ENCODE data around the gene PCNX1.

Gene PCNX1

DNA sequence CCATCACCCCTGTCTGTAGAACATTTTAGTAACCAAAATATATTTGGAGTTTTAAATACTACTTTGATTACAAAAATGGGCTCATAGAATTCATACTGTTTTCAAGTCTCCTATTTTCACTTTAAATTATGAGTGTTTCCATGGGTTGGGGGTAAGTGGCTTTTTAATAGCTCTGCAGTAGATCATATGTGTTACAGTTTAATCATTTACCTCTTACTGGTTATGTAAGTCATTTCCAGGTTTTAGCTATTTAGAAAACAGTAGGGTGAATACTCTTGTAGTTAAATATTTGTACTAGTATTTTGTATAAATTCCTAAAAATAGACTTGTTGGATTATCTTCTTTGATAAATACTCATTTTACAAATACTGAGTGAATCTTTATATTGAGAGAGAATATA lies 8.2 kb downstream of the PCNX1 start:
- H3K27me3 ChIP-seq (ENCODE audit: control insufficient read depth in 5 of 5, insufficient read depth in 4 of 5, low read length in 5 of 5): no peaks in the 10 kb centered on the region
- peaks cover 4 to 43% (median 34%) of the 10 kb centered on the region in 5 donors for H3K4me1 ChIP-seq (ENCODE audit: control insufficient read depth in 5 of 5, insufficient read depth in 5 of 5, low read length in 5 of 5)
- H3K27ac ChIP-seq (ENCODE audit: low read depth, low read length): no peak overlapping the region
- H3K9me3 ChIP-seq (ENCODE audit: control insufficient read depth in 5 of 5, low read length in 5 of 5): no peaks in the 10 kb centered on the region
- no peak overlapping the region for H3K9ac ChIP-seq (ENCODE audit: low read length in 5 of 5)
- H3K36me3 ChIP-seq (ENCODE audit: control insufficient read depth in 5 of 5, insufficient read depth in 5 of 5, low read length in 5 of 5): no peaks in the 10 kb centered on the region
- H3K4me3 ChIP-seq (ENCODE audit: low read depth in 1 of 5, low read length in 5 of 5): no peak overlapping the region

DNA sequence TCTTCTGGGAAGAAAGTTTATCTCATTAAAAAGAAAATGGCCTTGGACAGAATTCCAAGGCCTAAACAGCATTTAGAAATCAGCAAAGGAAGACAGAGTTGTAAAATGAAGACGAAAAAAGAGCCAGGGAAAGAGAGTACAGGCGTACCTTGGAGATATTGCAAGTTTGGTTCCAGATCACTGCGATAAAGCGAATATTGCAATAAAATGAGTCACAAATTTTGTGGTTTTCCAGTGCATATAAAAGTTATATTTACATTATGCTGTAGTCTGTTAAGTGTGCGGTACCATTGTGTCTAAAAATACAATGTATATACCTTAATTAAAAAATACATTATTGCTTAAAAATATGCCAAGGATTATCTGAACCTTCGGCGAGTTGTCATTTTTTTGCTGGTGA lies 9.0 kb downstream of the PCNX1 start:
- H3K27ac ChIP-seq (ENCODE audit: low read depth, low read length): no peak overlapping the region
- H3K4me3 ChIP-seq (ENCODE audit: low read depth in 1 of 5, low read length in 5 of 5): no peak overlapping the region
- no peaks in the 10 kb centered on the region for H3K27me3 ChIP-seq (ENCODE audit: control insufficient read depth in 5 of 5, insufficient read depth in 4 of 5, low read length in 5 of 5)
- H3K4me1 ChIP-seq (ENCODE audit: control insufficient read depth in 5 of 5, insufficient read depth in 5 of 5, low read length in 5 of 5): peaks cover 4 to 39% (median 33%) of the 10 kb centered on the region in 5 donors
- H3K9me3 ChIP-seq (ENCODE audit: control insufficient read depth in 5 of 5, low read length in 5 of 5): no peaks in the 10 kb centered on the region
- no peak overlapping the region for H3K9ac ChIP-seq (ENCODE audit: low read length in 5 of 5)
- H3K36me3 ChIP-seq (ENCODE audit: control insufficient read depth in 5 of 5, insufficient read depth in 5 of 5, low read length in 5 of 5): no peaks in the 10 kb centered on the region

DNA sequence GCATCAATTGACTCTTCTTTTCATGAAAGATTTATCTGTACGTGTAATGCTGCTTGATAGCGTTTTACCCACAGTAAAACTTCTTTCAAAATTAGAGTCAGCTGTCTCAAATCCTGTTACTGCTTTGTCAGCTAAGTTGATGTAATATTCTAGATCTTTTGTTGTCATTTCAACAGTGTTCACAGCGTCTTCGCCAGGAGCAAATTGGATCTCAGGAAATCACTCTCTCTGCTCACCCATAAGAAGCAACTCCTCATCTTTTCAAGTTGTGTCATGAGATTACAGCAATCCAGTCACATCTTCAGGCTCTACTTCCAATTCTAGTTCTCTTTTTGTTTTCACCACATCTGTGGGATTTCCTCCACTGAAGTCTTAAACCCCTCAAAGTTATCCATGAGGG lies 9.5 kb downstream of the PCNX1 start:
- peak overlapping the region; percentile 46 for H3K27ac ChIP-seq (ENCODE audit: low read depth, low read length)
- no peaks in the 10 kb centered on the region for H3K36me3 ChIP-seq (ENCODE audit: control insufficient read depth in 5 of 5, insufficient read depth in 5 of 5, low read length in 5 of 5)
- peak overlapping the region in 1 of 5 donors; percentile 45 for H3K9ac ChIP-seq (ENCODE audit: low read length in 5 of 5)
- no peak overlapping the region for H3K4me3 ChIP-seq (ENCODE audit: low read depth in 1 of 5, low read length in 5 of 5)
- no peaks in the 10 kb centered on the region for H3K27me3 ChIP-seq (ENCODE audit: control insufficient read depth in 5 of 5, insufficient read depth in 4 of 5, low read length in 5 of 5)
- no peaks in the 10 kb centered on the region for H3K9me3 ChIP-seq (ENCODE audit: control insufficient read depth in 5 of 5, low read length in 5 of 5)
- peaks cover 4 to 34% (median 32%) of the 10 kb centered on the region in 5 donors for H3K4me1 ChIP-seq (ENCODE audit: control insufficient read depth in 5 of 5, insufficient read depth in 5 of 5, low read length in 5 of 5)

DNA sequence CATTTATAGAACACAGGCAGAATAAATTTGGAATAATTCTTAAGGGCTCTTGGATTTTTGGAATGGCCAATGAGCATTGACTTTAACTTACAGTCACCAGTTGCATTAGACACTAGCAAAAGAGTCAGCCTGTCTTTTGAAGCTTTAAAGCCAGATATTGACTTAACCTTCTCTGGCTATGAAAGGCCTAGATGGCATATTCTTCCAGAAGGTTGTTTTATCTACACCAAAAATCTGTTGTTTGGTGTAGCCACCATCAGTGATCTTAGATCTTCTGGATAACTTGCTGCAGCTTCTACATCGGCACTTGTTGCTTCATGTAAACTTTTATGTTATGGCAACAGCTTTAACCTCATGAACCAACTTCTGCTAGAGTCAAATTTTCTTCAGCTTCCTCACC lies 10.4 kb downstream of the PCNX1 start:
- no peaks in the 10 kb centered on the region for H3K27me3 ChIP-seq (ENCODE audit: control insufficient read depth in 5 of 5, insufficient read depth in 4 of 5, low read length in 5 of 5)
- no peaks in the 10 kb centered on the region for H3K9me3 ChIP-seq (ENCODE audit: control insufficient read depth in 5 of 5, low read length in 5 of 5)
- H3K27ac ChIP-seq (ENCODE audit: low read depth, low read length): peak overlapping the region; percentile 46
- H3K9ac ChIP-seq (ENCODE audit: low read length in 5 of 5): no peak overlapping the region
- no peak overlapping the region for H3K4me3 ChIP-seq (ENCODE audit: low read depth in 1 of 5, low read length in 5 of 5)
- H3K4me1 ChIP-seq (ENCODE audit: control insufficient read depth in 5 of 5, insufficient read depth in 5 of 5, low read length in 5 of 5): peaks cover 4 to 29% (median 25%) of the 10 kb centered on the region in 5 donors
- H3K36me3 ChIP-seq (ENCODE audit: control insufficient read depth in 5 of 5, insufficient read depth in 5 of 5, low read length in 5 of 5): no peaks in the 10 kb centered on the region

DNA sequence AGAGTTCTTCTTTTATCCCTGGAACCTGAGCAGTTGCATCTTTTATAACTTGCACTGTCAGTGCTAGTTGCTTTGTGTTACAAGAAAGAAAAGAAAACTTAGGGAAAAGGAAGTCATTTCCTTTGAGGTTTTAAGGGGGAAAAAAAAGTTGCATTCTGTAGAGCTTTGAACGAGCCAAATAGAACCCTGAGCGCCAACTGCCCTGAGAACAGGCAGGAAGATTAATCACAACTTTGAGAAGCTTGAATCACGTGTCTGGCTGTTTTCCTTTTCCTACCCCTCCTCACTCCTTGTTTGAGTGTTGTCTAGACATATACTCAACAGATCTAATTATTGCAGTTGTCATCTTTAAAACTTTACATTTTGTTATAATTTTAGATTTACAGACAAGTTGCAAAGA lies 12.5 kb downstream of the PCNX1 start:
- Histone ChIP-seq H3K9me3 (ENCODE audit: control insufficient read depth in 5 of 5, low read length in 5 of 5) (no peaks in the 10 kb centered on the region), H3K4me3 (ENCODE audit: low read depth in 1 of 5, low read length in 5 of 5) (no peak overlapping the region), H3K27me3 (ENCODE audit: control insufficient read depth in 5 of 5, insufficient read depth in 4 of 5, low read length in 5 of 5) (no peaks in the 10 kb centered on the region), H3K9ac (ENCODE audit: low read length in 5 of 5) (no peak overlapping the region), H3K4me1 (ENCODE audit: control insufficient read depth in 5 of 5, insufficient read depth in 5 of 5, low read length in 5 of 5) (peaks cover 4 to 28% (median 25%) of the 10 kb centered on the region in 5 donors), H3K27ac (ENCODE audit: low read depth, low read length) (peak overlapping the region; percentile 72), H3K36me3 (ENCODE audit: control insufficient read depth in 5 of 5, insufficient read depth in 5 of 5, low read length in 5 of 5) (no peaks in the 10 kb centered on the region)

DNA sequence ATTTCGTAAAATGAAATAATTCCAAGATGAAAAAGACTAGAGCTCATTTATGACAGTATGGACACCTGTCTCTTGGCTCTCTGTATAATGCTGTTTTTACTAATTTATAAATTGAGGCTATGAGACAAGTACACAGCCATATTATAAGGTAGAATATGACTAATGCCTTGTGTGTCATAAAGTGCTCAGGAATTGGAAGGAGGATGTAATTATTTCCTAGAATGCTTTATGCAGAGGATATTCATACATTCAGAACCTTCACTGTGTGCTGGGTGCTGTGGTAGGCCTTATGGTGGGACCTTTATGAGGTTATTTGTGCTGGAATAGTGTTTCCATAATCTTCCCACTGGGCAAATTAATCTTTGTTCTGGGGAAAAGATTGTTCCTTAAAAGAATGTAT lies 13.3 kb downstream of the PCNX1 start:
- Histone ChIP-seq H3K36me3 (ENCODE audit: control insufficient read depth in 5 of 5, insufficient read depth in 5 of 5, low read length in 5 of 5) (no peaks in the 10 kb centered on the region), H3K4me1 (ENCODE audit: control insufficient read depth in 5 of 5, insufficient read depth in 5 of 5, low read length in 5 of 5) (peaks cover 4 to 28% (median 25%) of the 10 kb centered on the region in 5 donors), H3K9me3 (ENCODE audit: control insufficient read depth in 5 of 5, low read length in 5 of 5) (no peaks in the 10 kb centered on the region), H3K9ac (ENCODE audit: low read length in 5 of 5) (peak overlapping the region in 2 of 5 donors; percentile 20 to 44), H3K27ac (ENCODE audit: low read depth, low read length) (peak overlapping the region; percentile 72), H3K4me3 (ENCODE audit: low read depth in 1 of 5, low read length in 5 of 5) (no peak overlapping the region), H3K27me3 (ENCODE audit: control insufficient read depth in 5 of 5, insufficient read depth in 4 of 5, low read length in 5 of 5) (no peaks in the 10 kb centered on the region)

DNA sequence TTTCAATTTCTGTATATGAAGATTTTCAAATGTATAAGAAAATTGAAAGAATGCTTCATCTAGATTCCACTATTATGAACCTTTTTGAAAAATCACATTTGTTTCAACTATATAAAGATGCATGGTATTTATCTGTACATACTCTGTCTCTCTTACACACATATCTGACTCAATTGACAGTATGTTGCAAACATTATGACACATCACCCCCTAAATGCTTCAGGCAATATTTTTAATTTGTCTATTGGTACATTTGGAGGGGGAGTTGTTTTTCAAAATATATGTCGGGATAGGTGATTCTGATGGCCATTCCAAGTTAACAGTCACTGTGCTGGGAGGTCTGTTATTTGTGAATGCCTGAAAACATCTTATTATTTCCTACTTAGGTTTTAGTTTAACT lies 14.4 kb downstream of the PCNX1 start:
- Histone ChIP-seq H3K36me3 (ENCODE audit: control insufficient read depth in 5 of 5, insufficient read depth in 5 of 5, low read length in 5 of 5) (no peaks in the 10 kb centered on the region), H3K4me1 (ENCODE audit: control insufficient read depth in 5 of 5, insufficient read depth in 5 of 5, low read length in 5 of 5) (peaks cover 4 to 32% (median 30%) of the 10 kb centered on the region in 5 donors), H3K27me3 (ENCODE audit: control insufficient read depth in 5 of 5, insufficient read depth in 4 of 5, low read length in 5 of 5) (no peaks in the 10 kb centered on the region), H3K4me3 (ENCODE audit: low read depth in 1 of 5, low read length in 5 of 5) (no peak overlapping the region), H3K9me3 (ENCODE audit: control insufficient read depth in 5 of 5, low read length in 5 of 5) (no peaks in the 10 kb centered on the region), H3K27ac (ENCODE audit: low read depth, low read length) (peak overlapping the region; percentile 72), H3K9ac (ENCODE audit: low read length in 5 of 5) (peak overlapping the region in 1 of 5 donors; percentile 44)

DNA sequence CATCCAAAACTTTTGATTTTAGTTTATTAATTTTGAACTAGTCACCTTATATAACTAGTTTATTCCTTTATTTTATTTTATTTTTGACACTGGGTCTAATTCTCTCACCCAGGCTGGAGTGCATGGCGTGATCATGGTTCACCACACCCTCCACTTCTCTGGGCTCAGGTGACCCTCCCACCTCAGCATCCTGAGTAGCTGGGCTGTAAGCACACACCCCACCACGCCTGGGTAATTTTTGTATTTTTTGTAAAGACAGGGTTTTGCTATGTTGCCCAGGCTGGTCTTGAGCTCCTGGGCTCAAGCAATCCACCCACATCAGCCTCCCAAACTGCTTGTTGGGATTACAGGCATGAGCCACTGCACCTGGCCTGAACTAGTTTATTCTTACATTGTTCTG lies 17.3 kb downstream of the PCNX1 start:
- H3K9me3 ChIP-seq (ENCODE audit: control insufficient read depth in 5 of 5, low read length in 5 of 5): no peaks in the 10 kb centered on the region
- H3K4me3 ChIP-seq (ENCODE audit: low read depth in 1 of 5, low read length in 5 of 5): no peak overlapping the region
- no peak overlapping the region for H3K27ac ChIP-seq (ENCODE audit: low read depth, low read length)
- H3K27me3 ChIP-seq (ENCODE audit: control insufficient read depth in 5 of 5, insufficient read depth in 4 of 5, low read length in 5 of 5): no peaks in the 10 kb centered on the region
- H3K9ac ChIP-seq (ENCODE audit: low read length in 5 of 5): no peak overlapping the region
- no peaks in the 10 kb centered on the region for H3K36me3 ChIP-seq (ENCODE audit: control insufficient read depth in 5 of 5, insufficient read depth in 5 of 5, low read length in 5 of 5)
- H3K4me1 ChIP-seq (ENCODE audit: control insufficient read depth in 5 of 5, insufficient read depth in 5 of 5, low read length in 5 of 5): peaks cover 4 to 27% (median 26%) of the 10 kb centered on the region in 5 donors

DNA sequence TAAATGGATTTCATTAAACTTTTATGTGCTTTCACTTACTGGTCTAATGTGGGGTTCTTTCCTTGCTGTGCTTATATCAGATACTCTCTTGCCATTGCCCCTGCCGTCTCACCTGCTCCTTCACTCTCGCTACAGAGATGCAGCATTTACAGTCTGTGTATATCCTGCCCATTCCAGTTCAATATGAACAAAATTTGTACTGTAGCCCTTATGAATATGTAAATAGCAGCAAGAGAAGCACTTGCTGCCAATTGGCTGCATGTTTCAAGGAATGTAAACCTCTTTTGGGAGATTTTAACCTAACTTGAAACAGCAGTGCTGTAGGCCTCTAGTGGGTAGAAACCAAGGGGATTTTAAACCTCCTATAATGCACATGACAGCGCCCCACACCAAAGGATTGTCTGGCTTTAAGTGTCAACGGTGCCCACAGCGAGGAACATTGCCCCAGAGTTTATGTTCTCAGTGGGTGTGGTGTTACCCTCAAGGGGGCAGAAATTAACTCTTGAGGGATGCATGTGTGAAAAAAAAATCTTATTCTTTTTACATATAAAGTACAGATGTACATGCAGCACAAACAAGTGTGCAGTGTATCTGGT lies 19.1 kb downstream of the PCNX1 start:
- H3K4me1 ChIP-seq (ENCODE audit: control insufficient read depth in 5 of 5, insufficient read depth in 5 of 5, low read length in 5 of 5): peaks cover 0 to 21% (median 14%) of the 10 kb centered on the region in 5 donors
- no peaks in the 10 kb centered on the region for H3K9me3 ChIP-seq (ENCODE audit: control insufficient read depth in 5 of 5, low read length in 5 of 5)
- no peaks in the 10 kb centered on the region for H3K27me3 ChIP-seq (ENCODE audit: control insufficient read depth in 5 of 5, insufficient read depth in 4 of 5, low read length in 5 of 5)
- no peak overlapping the region for H3K27ac ChIP-seq (ENCODE audit: low read depth, low read length)
- H3K4me3 ChIP-seq (ENCODE audit: low read depth in 1 of 5, low read length in 5 of 5): no peak overlapping the region
- H3K36me3 ChIP-seq (ENCODE audit: control insufficient read depth in 5 of 5, insufficient read depth in 5 of 5, low read length in 5 of 5): no peaks in the 10 kb centered on the region
- no peak overlapping the region for H3K9ac ChIP-seq (ENCODE audit: low read length in 5 of 5)

DNA sequence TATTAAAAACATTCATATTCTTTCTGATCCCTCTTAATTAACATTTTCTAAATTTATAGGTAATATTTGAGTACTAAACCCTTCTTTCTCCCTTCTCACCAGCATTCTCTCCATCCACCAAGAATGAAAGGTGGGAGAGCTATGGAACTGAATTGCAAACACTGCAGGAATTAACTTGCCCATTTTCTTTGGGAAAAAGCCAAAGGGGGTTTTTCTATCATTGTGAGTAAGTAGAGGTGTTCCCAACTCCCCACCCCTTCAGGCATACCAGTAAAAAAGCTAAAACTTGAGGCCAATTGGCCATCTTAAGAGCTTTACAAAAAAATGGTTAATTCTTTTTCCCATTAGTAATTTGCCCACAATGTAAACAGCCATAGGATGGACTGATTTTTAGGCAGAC lies 23.7 kb downstream of the PCNX1 start:
- H3K36me3 ChIP-seq (ENCODE audit: control insufficient read depth in 5 of 5, insufficient read depth in 5 of 5, low read length in 5 of 5): no peaks in the 10 kb centered on the region
- H3K27me3 ChIP-seq (ENCODE audit: control insufficient read depth in 5 of 5, insufficient read depth in 4 of 5, low read length in 5 of 5): no peaks in the 10 kb centered on the region
- no peak overlapping the region for H3K27ac ChIP-seq (ENCODE audit: low read depth, low read length)
- no peak overlapping the region for H3K9ac ChIP-seq (ENCODE audit: low read length in 5 of 5)
- H3K4me3 ChIP-seq (ENCODE audit: low read depth in 1 of 5, low read length in 5 of 5): no peak overlapping the region
- H3K4me1 ChIP-seq (ENCODE audit: control insufficient read depth in 5 of 5, insufficient read depth in 5 of 5, low read length in 5 of 5): peaks cover 4 to 45% (median 32%) of the 10 kb centered on the region in 5 donors
- H3K9me3 ChIP-seq (ENCODE audit: control insufficient read depth in 5 of 5, low read length in 5 of 5): no peaks in the 10 kb centered on the region

Data from subcutaneous abdominal adipose tissue (tissue), 5 donors.